Measurements from ENCODE around the gene BCL2. TPM values are rescaled to one million over a fixed set of nuclear protein-coding genes. Genes with fewer than 3 reads are reported as not detected.
"Not testable (repeated sequence)": the region's sequence is repeated elsewhere in the genome, so short reads cannot be mapped to it uniquely, and the experiment has no call there.

BCL2 gene
- total RNA-seq, 1 donor from 2014 or later, result 7.7 TPM

DNA sequence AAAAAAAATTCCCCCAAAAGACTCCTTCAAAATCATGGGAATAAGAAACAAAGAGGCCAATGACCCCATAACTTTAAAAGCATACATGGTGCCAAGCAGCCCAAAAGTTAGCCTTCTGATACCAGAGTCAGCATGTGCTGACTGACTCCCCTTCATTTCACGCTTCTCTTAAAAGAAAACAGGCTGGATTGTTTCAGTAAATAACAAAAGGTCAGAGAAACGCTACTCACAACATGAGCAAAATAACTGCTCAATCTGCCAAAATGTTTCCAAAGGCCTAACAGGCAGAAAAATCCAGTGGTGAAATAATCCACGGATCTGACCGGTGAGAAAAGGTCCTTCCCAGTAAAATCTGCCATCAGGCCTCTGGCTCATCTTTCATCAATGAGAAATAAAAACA is 71.6 kb downstream of the BCL2 start:
- intact Hi-C loops (cut with micrococcal nuclease), result no loop called here
- DNase-seq (no peak), ATAC-seq (no peak)

DNA sequence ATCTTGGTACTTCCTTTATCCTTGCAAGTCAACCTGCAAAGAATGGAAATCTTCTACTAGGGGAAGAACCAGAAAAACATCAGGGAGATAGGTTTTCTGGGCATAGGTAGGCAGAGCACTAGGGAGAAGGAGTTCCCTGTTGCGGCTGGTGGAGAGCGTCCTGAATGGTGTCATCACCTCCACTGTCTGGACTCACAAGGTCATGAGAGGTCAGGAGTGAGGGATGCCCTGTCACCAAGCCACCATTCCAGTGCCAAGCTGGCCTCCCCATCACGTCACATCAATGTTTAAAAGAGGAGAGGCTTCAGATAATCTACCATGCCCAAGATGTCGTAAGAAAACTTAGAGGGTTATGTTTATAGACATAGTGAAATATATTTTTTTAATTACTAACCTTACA is 72.1 kb downstream of the BCL2 start:
- no peak for ATAC-seq
- DNase-seq, result no peak
- intact Hi-C loops (cut with micrococcal nuclease), result no loop called here

DNA sequence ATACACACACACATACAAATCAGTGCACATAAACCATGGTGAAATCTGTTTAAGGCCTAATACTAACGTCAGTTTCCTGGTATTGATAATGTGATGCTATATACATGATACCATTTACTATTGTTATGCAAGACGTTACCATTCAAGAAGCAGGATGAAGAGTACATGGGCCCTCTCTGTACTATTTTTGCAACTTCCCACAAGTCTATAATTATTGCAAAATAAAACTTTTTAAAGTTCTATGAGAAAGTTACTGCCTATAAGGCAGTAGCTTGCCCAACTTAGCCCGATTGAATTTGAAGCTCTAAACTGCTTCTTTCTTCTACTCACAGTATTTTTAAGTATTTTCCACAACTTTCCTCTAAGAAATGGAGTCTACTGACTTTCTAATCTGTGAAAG is 74.0 kb downstream of the BCL2 start:
- ATAC-seq, result no peak
- DNase-seq, result no peak
- intact Hi-C loops (cut with micrococcal nuclease), result no loop called here

GRCh38 chr18:63244607-63245006 is 75.0 kb downstream of the BCL2 start:
- ATAC-seq, result peak; percentile 77
- intact Hi-C loops (cut with micrococcal nuclease), result no loop called here

DNA sequence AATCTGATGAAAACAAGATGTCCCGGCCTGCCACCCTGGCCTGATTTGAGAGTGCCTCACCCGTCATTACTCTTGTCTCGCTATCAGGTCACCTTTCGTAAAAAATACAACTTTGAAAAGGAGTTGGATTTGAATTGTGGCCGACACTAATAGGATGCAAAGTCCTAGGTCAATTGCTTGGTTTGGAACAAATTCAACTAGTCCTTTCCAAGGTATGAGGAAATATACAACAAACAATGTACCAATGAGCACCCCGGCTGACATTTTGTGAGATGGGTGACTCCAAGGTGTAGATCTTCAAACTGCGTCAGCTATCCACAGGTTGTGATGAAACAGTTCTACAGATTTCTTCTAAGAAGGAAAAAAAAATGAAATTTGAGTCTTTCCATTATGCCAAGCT is 77.8 kb downstream of the BCL2 start:
- intact Hi-C loops (cut with micrococcal nuclease), result no loop called here
- DNase-seq (no peak), ATAC-seq (no peak)

More at GRCh38 chr18:63244607-63245006, 75.0 kb downstream of the BCL2 start:
- no peak for DNase-seq

- no peak for DNase-seq
- no peak for ATAC-seq
- intact Hi-C loops (cut with micrococcal nuclease), result no loop called here
These were observed 78.3 kb downstream of the BCL2 start for GRCh38 chr18:63241317-63241712.

- intact Hi-C loops (cut with micrococcal nuclease), result no loop called here
- no peak for DNase-seq
- no peak for ATAC-seq
These were observed 78.8 kb downstream of the BCL2 start for GRCh38 chr18:63240531-63241316.

DNA sequence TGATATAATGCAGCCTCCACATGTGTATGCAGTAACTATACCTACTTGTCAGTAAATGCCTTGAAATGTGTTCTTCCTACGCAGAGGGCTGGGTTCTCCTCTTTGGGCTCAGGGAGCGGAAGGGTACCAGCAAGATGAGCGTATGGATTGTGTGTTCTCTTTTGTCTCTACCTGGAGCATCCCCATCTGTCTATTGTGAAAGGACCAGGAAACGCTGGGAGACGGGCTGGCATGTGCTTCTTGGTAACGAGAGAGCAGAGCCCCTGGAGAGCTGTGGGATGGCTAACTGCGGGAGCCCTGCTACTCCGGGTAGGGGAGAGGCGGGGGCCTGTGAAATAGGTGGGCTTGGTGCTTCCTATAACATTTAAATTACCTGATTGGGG is 80.9 kb downstream of the BCL2 start:
- DNase-seq (no peak), ATAC-seq (no peak)
- intact Hi-C loops (cut with micrococcal nuclease), result no loop called here

- peak; percentile 35 for DNase-seq
- peak; percentile 80 for ATAC-seq
- intact Hi-C loops (cut with micrococcal nuclease), result no loop called here
These were observed 81.5 kb downstream of the BCL2 start for GRCh38 chr18:63237881-63238692.

GRCh38 chr18:63236921-63237846 is 82.4 kb downstream of the BCL2 start:
- intact Hi-C loops (cut with micrococcal nuclease), result no loop called here
- DNase-seq, result peak; percentile 50
- peak; percentile 22 for ATAC-seq

DNA sequence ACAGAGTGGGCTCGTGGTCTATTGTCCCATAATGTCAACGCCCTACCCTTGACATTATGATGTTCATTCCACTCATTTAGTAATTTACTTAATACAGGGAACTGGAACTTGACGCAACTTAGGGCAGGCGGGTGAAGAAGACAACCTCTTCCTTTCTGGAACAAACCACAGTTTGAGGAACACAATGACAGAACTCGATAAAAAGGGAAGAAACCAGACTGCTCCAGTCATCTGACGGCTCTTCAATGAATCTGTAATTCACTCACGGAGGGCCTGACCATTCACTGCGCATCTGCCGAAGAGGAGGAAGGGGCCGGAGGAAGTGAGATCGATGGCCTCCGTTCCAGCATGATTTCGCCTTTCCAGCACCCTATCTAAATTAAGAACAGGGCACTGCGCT is 83.2 kb downstream of the BCL2 start:
- ATAC-seq, result peak; percentile 61
- intact Hi-C loops (cut with micrococcal nuclease), result no loop called here
- DNase-seq, result peak; percentile 43

DNA sequence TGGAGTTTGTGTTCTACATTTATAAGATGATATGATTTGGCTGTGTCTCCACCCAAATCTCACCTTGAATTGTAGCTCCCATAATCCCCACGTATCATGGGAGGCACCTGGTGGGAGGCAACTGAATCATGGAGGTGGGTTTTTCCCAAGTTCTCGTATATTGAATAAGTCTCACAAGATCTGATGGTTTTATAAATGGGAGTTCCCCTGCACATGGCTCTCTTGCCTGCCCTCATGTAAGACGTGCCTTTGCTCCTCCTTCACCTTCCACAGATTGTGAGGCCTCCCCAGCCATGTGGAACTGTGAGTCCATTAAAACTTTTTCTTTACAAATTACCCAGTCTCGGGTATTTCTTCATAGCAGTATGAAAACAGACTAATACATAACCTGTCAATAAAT is 83.6 kb downstream of the BCL2 start:
- intact Hi-C loops (cut with micrococcal nuclease); ATAC-seq: not testable (repeated sequence)

DNA sequence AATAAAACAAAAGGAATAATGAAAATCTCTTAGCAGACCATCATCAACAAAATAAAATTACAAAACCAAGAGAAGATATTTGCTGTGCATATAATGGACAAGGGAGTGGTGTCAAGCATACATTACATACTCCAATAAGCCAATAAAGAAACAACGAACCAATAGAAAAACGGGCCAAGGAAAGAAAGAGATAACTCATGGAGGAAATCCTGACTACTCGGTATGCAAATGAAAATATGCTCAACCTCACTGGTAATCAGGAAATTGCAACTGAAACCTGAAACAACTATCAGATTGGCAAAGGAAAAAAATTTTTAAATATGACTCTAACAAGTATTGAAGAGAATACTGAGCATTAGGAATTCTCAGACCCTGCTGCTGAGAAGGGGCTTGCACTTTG is 84.7 kb downstream of the BCL2 start:
- no peak for ATAC-seq
- no peak for DNase-seq
- intact Hi-C loops (cut with micrococcal nuclease), result no loop called here

More for the DNA sequence above, 83.6 kb downstream of the BCL2 start:
- DNase-seq, result not testable (repeated sequence)

- no peak for ATAC-seq
- intact Hi-C loops (cut with micrococcal nuclease), result no loop called here
These were observed 85.1 kb downstream of the BCL2 start for GRCh38 chr18:63234432-63234831.

DNA sequence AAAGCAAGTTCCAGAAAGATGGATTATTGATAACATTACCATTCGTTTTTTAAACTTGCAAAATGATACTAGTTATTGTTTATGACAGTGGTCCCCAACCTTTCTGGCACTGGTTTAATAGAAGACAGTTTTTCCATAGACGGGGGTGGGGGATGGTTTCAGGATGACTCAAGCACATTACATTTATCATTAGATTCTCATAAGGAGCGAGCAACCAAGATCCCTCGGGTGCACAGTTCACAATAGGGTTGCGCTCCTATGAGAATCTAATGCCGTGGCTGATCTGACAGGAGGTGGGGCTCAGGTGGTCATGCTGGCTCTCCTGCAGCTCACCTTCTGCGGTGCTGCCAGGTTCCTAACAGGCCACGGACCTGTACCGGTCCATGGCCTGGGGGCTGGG is 86.2 kb downstream of the BCL2 start:
- no peak for DNase-seq
- ATAC-seq, result no peak
- intact Hi-C loops (cut with micrococcal nuclease), result no loop called here

More at GRCh38 chr18:63234432-63234831, 85.1 kb downstream of the BCL2 start:
- DNase-seq, result no peak

- intact Hi-C loops (cut with micrococcal nuclease), result no loop called here
- ATAC-seq, result no peak
- DNase-seq, result no peak
These were observed 86.7 kb downstream of the BCL2 start for GRCh38 chr18:63232826-63233225.

GRCh38 chr18:63229971-63230370 is 89.6 kb downstream of the BCL2 start:
- ATAC-seq, result no peak
- intact Hi-C loops (cut with micrococcal nuclease), result no loop called here
- DNase-seq, result no peak

DNA sequence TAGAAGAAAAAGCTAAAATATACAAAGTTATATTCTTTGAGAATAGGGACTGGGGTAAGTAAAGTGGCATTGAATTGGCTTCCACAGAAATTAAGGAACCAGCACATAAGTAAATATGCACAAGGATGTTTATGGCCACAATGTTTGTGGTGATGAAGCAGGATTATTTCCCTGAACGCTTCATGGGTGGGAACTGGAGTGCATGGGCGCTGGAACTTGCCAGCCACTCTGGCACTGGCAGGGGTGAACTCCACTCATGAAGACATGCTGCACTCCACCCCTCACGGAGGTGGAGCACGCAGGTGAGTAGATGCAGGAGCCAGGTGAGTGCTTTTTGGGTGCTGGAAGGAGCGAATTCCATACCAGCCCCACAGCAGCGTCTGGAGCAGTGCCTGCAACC is 94.1 kb downstream of the BCL2 start:
- no peak for ATAC-seq
- intact Hi-C loops (cut with micrococcal nuclease), result no loop called here
- DNase-seq, result no peak

DNA sequence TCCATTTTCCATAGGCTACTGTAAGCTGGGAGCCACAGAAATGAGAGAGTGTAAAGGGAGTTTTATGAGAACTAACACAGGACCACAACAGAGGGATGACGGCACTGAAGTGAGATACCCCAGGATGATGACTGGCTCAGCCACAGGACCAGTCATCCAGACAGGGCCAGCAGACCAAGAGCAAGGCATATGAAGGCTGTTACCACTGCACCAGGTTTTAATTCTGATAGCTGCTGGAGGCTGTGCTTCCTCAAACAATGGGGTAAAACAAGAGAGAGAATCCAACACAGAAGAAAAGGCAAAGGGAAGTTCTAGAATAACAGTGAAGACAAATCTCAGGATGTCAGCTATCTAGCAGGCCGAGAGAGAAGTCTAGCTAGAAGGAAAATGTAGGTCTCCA is 94.9 kb downstream of the BCL2 start:
- DNase-seq (no peak), ATAC-seq (no peak)
- intact Hi-C loops (cut with micrococcal nuclease), result no loop called here

GRCh38 chr18:63223837-63224236 is 95.7 kb downstream of the BCL2 start:
- intact Hi-C loops (cut with micrococcal nuclease), result no loop called here
- ATAC-seq (no peak), DNase-seq (no peak)
